ENCODE results near the gene CDK2AP2. TPM values are rescaled to one million over a fixed set of nuclear protein-coding genes. Genes with fewer than 3 reads are reported as not detected.

CDK2AP2 gene
- total and polyA plus RNA-seq, 2 experiments from 2014 or later, result 29.6 to 55.2 TPM

GRCh38 chr11:67458266-67458665 is 49.7 kb downstream of the CDK2AP2 start:
- Histone ChIP-seq H3K9ac (no peak overlapping the region), H3K9me2 (ENCODE audit: insufficient read depth) (no peaks in the 10 kb centered on the region), H3K4me3 (no peak overlapping the region), H3F3A (ENCODE audit: insufficient read depth) (no peaks in the 10 kb centered on the region), H3K4me1 (ENCODE audit: insufficient read depth) (no peaks in the 10 kb centered on the region), H3K79me2 (ENCODE audit: insufficient read depth) (no peaks in the 10 kb centered on the region), H2AFZ (no peak overlapping the region), H3K4me2 (ENCODE audit: unreplicated experiment) (no peak overlapping the region), H4K20me1 (ENCODE audit: insufficient read depth) (no peaks in the 10 kb centered on the region), H3K27ac (no peak overlapping the region), H3K9me3 (ENCODE audit: low read depth) (no peaks in the 10 kb centered on the region), H3K27me3 (replicated peaks; ENCODE audit: insufficient read depth) (no peaks in the 10 kb centered on the region), H3K36me3 (ENCODE audit: low read depth) (no peaks in the 10 kb centered on the region)
- DNase-seq, result no peak
- WGBS, 2 experiments (ENCODE audit: low coverage in 1 of 2, low lambda C conversion rate in 2 of 2, missing lambda C conversion rate in 2 of 2), result 69 to 82% methylated on average over 19 of the region's 19 CpGs
- TF ChIP-seq EZH2 (IDR thresholded peaks at IDR 0.05; ENCODE audit: insufficient read depth, poor library complexity, severe bottlenecking), result no peak
- no peak for TF ChIP-seq EZH2phosphoT487 (IDR thresholded peaks at IDR 0.05; ENCODE audit: insufficient read depth, low read depth)
- in situ Hi-C loops (cut with MboI), result no loop called here

- Histone ChIP-seq H3F3A (ENCODE audit: insufficient read depth) (no peaks in the 10 kb centered on the region), H3K36me3 (ENCODE audit: low read depth) (no peaks in the 10 kb centered on the region), H3K4me3 (no peak overlapping the region), H3K9me2 (ENCODE audit: insufficient read depth) (no peaks in the 10 kb centered on the region), H3K4me2 (ENCODE audit: unreplicated experiment) (no peak overlapping the region), H4K20me1 (ENCODE audit: insufficient read depth) (no peaks in the 10 kb centered on the region), H3K79me2 (ENCODE audit: insufficient read depth) (no peaks in the 10 kb centered on the region), H3K9ac (no peak overlapping the region), H2AFZ (no peak overlapping the region), H3K27me3 (replicated peaks; ENCODE audit: insufficient read depth) (no peaks in the 10 kb centered on the region), H3K9me3 (ENCODE audit: low read depth) (no peaks in the 10 kb centered on the region), H3K27ac (no peak overlapping the region), H3K4me1 (ENCODE audit: insufficient read depth) (no peaks in the 10 kb centered on the region)
- WGBS, 2 experiments (ENCODE audit: low coverage in 1 of 2, low lambda C conversion rate in 2 of 2, missing lambda C conversion rate in 2 of 2), result 81 to 82% methylated on average over 11 to 12 of the region's 12 CpGs
- TF ChIP-seq EZH2 (IDR thresholded peaks at IDR 0.05; ENCODE audit: insufficient read depth, poor library complexity, severe bottlenecking), result no peak
- TF ChIP-seq EZH2phosphoT487 (IDR thresholded peaks at IDR 0.05; ENCODE audit: insufficient read depth, low read depth), result no peak
- in situ Hi-C loops (cut with MboI), result no loop called here
- DNase-seq, result no peak
These were observed 50.5 kb downstream of the CDK2AP2 start for GRCh38 chr11:67457453-67457852.

Small RNA genes within 50 kb of the gene (microRNA-seq; reads per million reads assigned to microRNA genes)
- gene MIR6752 (ENCODE audit: borderline number of aligned reads), result not detected

Small RNA genes within 50 kb of the gene (small RNA-seq; reads per million reads assigned to genes)
- not detected for gene MIR6752 (ENCODE audit: low read depth, low replicate concordance)

Other genes starting within 250 kb of the CDK2AP2 start
- 43.0 and 54.9 TPM in 2 replicates for gene GRK2, start 241.7 kb downstream of the CDK2AP2 start, total RNA-seq (2014; rRNA removed; shearing (Covaris generic))
- gene GRK2, start 241.7 kb downstream of the CDK2AP2 start, polyA plus RNA-seq (2016; fragmentation: Nextera tagmentation; extraction: Ambion mirVana), result 6.0 and 7.8 TPM in 2 replicates
- 27.6 and 42.9 TPM in 2 replicates for gene ANKRD13D, start 218.9 kb downstream of the CDK2AP2 start, total RNA-seq (2014; rRNA removed; shearing (Covaris generic))
- gene ANKRD13D, start 218.9 kb downstream of the CDK2AP2 start, polyA plus RNA-seq (2016; fragmentation: Nextera tagmentation; extraction: Ambion mirVana), result 13.4 and 16.4 TPM in 2 replicates
- gene SSH3, start 204.6 kb downstream of the CDK2AP2 start, total RNA-seq (2014; rRNA removed; shearing (Covaris generic)), result 20.1 and 41.6 TPM in 2 replicates
- gene SSH3, start 204.6 kb downstream of the CDK2AP2 start, polyA plus RNA-seq (2016; fragmentation: Nextera tagmentation; extraction: Ambion mirVana), result 25.2 and 26.4 TPM in 2 replicates
- gene POLD4, start 154.6 kb downstream of the CDK2AP2 start, total RNA-seq (2014; rRNA removed; shearing (Covaris generic)), result 86.6 and 109 TPM in 2 replicates
- gene POLD4, start 154.6 kb downstream of the CDK2AP2 start, polyA plus RNA-seq (2016; fragmentation: Nextera tagmentation; extraction: Ambion mirVana), result 121 and 136 TPM in 2 replicates
- gene CLCF1, start 134.6 kb downstream of the CDK2AP2 start, total RNA-seq (2014; rRNA removed; shearing (Covaris generic)), result 33.0 and 39.1 TPM in 2 replicates
- gene CLCF1, start 134.6 kb downstream of the CDK2AP2 start, polyA plus RNA-seq (2016; fragmentation: Nextera tagmentation; extraction: Ambion mirVana), result 20.0 and 21.1 TPM in 2 replicates
- gene RAD9A, start 116.2 kb downstream of the CDK2AP2 start, total RNA-seq (2014; rRNA removed; shearing (Covaris generic)), result 0.51 and 4.6 TPM in 2 replicates
- gene RAD9A, start 116.2 kb downstream of the CDK2AP2 start, polyA plus RNA-seq (2016; fragmentation: Nextera tagmentation; extraction: Ambion mirVana), result 3.9 and 5.7 TPM in 2 replicates
- gene PPP1CA, start 106.3 kb downstream of the CDK2AP2 start, total RNA-seq (2014; rRNA removed; shearing (Covaris generic)), result 140 and 172 TPM in 2 replicates
- 207 and 222 TPM in 2 replicates for gene PPP1CA, start 106.3 kb downstream of the CDK2AP2 start, polyA plus RNA-seq (2016; fragmentation: Nextera tagmentation; extraction: Ambion mirVana)
- not detected in 2 replicates for gene TBC1D10C, start 104.1 kb downstream of the CDK2AP2 start, total RNA-seq (2014; rRNA removed; shearing (Covaris generic))
- gene TBC1D10C, start 104.1 kb downstream of the CDK2AP2 start, polyA plus RNA-seq (2016; fragmentation: Nextera tagmentation; extraction: Ambion mirVana), result 0.25 TPM in 1 of 2 replicates, not detected in the other
- gene CARNS1, start 92.5 kb downstream of the CDK2AP2 start, total RNA-seq (2014; rRNA removed; shearing (Covaris generic)), result 0.38 and 0.43 TPM in 2 replicates
- 0.13 and 0.38 TPM in 2 replicates for gene CARNS1, start 92.5 kb downstream of the CDK2AP2 start, polyA plus RNA-seq (2016; fragmentation: Nextera tagmentation; extraction: Ambion mirVana)
- 68.0 and 71.2 TPM in 2 replicates for gene RPS6KB2, start 79.7 kb downstream of the CDK2AP2 start, total RNA-seq (2014; rRNA removed; shearing (Covaris generic))
- gene RPS6KB2, start 79.7 kb downstream of the CDK2AP2 start, polyA plus RNA-seq (2016; fragmentation: Nextera tagmentation; extraction: Ambion mirVana), result 52.3 and 53.0 TPM in 2 replicates
- gene PTPRCAP, start 70.5 kb downstream of the CDK2AP2 start, total RNA-seq (2014; rRNA removed; shearing (Covaris generic)), result not detected in 2 replicates
- 0.43 and 0.68 TPM in 2 replicates for gene PTPRCAP, start 70.5 kb downstream of the CDK2AP2 start, polyA plus RNA-seq (2016; fragmentation: Nextera tagmentation; extraction: Ambion mirVana)
- 107 and 113 TPM in 2 replicates for gene CORO1B, start 64.7 kb downstream of the CDK2AP2 start, total RNA-seq (2014; rRNA removed; shearing (Covaris generic))
- gene CORO1B, start 64.7 kb downstream of the CDK2AP2 start, polyA plus RNA-seq (2016; fragmentation: Nextera tagmentation; extraction: Ambion mirVana), result 78.1 and 80.2 TPM in 2 replicates
- gene GPR152, start 55.4 kb downstream of the CDK2AP2 start, total RNA-seq (2014; rRNA removed; shearing (Covaris generic)), result not detected in 2 replicates
- not detected in 2 replicates for gene GPR152, start 55.4 kb downstream of the CDK2AP2 start, polyA plus RNA-seq (2016; fragmentation: Nextera tagmentation; extraction: Ambion mirVana)
- not detected in 2 replicates for gene CABP4, start 52.8 kb downstream of the CDK2AP2 start, total RNA-seq (2014; rRNA removed; shearing (Covaris generic))
- not detected in 2 replicates for gene CABP4, start 52.8 kb downstream of the CDK2AP2 start, polyA plus RNA-seq (2016; fragmentation: Nextera tagmentation; extraction: Ambion mirVana)
- 13.4 and 67.2 TPM in 2 replicates for gene TMEM134, start 38.9 kb downstream of the CDK2AP2 start, total RNA-seq (2014; rRNA removed; shearing (Covaris generic))
- gene TMEM134, start 38.9 kb downstream of the CDK2AP2 start, polyA plus RNA-seq (2016; fragmentation: Nextera tagmentation; extraction: Ambion mirVana), result 99.3 and 103 TPM in 2 replicates
- gene AIP, start 25.1 kb downstream of the CDK2AP2 start, total RNA-seq (2014; rRNA removed; shearing (Covaris generic)), result 46.4 and 58.5 TPM in 2 replicates
- 56.1 and 57.3 TPM in 2 replicates for gene AIP, start 25.1 kb downstream of the CDK2AP2 start, polyA plus RNA-seq (2016; fragmentation: Nextera tagmentation; extraction: Ambion mirVana)
- 30.7 and 31.2 TPM in 2 replicates for gene PITPNM1, start 2.8 kb downstream of the CDK2AP2 start, total RNA-seq (2014; rRNA removed; shearing (Covaris generic))
- 10.8 and 12.1 TPM in 2 replicates for gene PITPNM1, start 2.8 kb downstream of the CDK2AP2 start, polyA plus RNA-seq (2016; fragmentation: Nextera tagmentation; extraction: Ambion mirVana)
- gene CABP2, start 15.3 kb upstream of the CDK2AP2 start, total RNA-seq (2014; rRNA removed; shearing (Covaris generic)), result not detected in 2 replicates
- gene CABP2, start 15.3 kb upstream of the CDK2AP2 start, polyA plus RNA-seq (2016; fragmentation: Nextera tagmentation; extraction: Ambion mirVana), result not detected in 2 replicates
- 355 and 606 TPM in 2 replicates for gene GSTP1, start 75.7 kb upstream of the CDK2AP2 start, total RNA-seq (2014; rRNA removed; shearing (Covaris generic))
- 743 and 767 TPM in 2 replicates for gene GSTP1, start 75.7 kb upstream of the CDK2AP2 start, polyA plus RNA-seq (2016; fragmentation: Nextera tagmentation; extraction: Ambion mirVana)
- gene NDUFV1, start 98.8 kb upstream of the CDK2AP2 start, total RNA-seq (2014; rRNA removed; shearing (Covaris generic)), result 168 and 209 TPM in 2 replicates
- 136 TPM in 2 replicates for gene NDUFV1, start 98.8 kb upstream of the CDK2AP2 start, polyA plus RNA-seq (2016; fragmentation: Nextera tagmentation; extraction: Ambion mirVana)
- 2.0 and 4.8 TPM in 2 replicates for gene NUDT8, start 121.8 kb upstream of the CDK2AP2 start, total RNA-seq (2014; rRNA removed; shearing (Covaris generic))
- 4.1 TPM in 2 replicates for gene NUDT8, start 121.8 kb upstream of the CDK2AP2 start, polyA plus RNA-seq (2016; fragmentation: Nextera tagmentation; extraction: Ambion mirVana)
- not detected in 2 replicates for gene TBX10, start 131.6 kb upstream of the CDK2AP2 start, total RNA-seq (2014; rRNA removed; shearing (Covaris generic))
- not detected in 2 replicates for gene TBX10, start 131.6 kb upstream of the CDK2AP2 start, polyA plus RNA-seq (2016; fragmentation: Nextera tagmentation; extraction: Ambion mirVana)
- not detected in 2 replicates for gene ACY3, start 142.6 kb upstream of the CDK2AP2 start, total RNA-seq (2014; rRNA removed; shearing (Covaris generic))
- gene ACY3, start 142.6 kb upstream of the CDK2AP2 start, polyA plus RNA-seq (2016; fragmentation: Nextera tagmentation; extraction: Ambion mirVana), result not detected in 2 replicates
- not detected in 2 replicates for gene ALDH3B2, start 166.5 kb upstream of the CDK2AP2 start, total RNA-seq (2014; rRNA removed; shearing (Covaris generic))
- gene ALDH3B2, start 166.5 kb upstream of the CDK2AP2 start, polyA plus RNA-seq (2016; fragmentation: Nextera tagmentation; extraction: Ambion mirVana), result not detected in 2 replicates

Measured in GM23248 (cell line).